Stomach smooth muscle (tissue), 2 donors: ENCODE data around the gene HPCAL1.

Experiments
- H3K27ac ChIP-seq: one replicate; pipeline ENCODE4 v1.7.0; 2013; ENCODE audit warnings: mild to moderate bottlenecking, low read length, inconsistent platforms
- H3K27me3 ChIP-seq, 2 donors: one replicate each; pipeline ENCODE4 v1.7.0; 2013; ENCODE audit warnings: low read length in 2 of 2; ENCODE audit not compliant: insufficient read depth in 2 of 2, control insufficient read depth in 1 of 2
- H3K36me3 ChIP-seq, 2 donors: one replicate each; pipeline ENCODE4 v1.7.0; 2013; ENCODE audit warnings: low read length in 2 of 2; ENCODE audit not compliant: control insufficient read depth in 2 of 2, insufficient read depth in 2 of 2
- H3K4me1 ChIP-seq: one replicate; pipeline ENCODE4 v1.7.0; 2013; ENCODE audit warnings: low read length; ENCODE audit not compliant: control insufficient read depth, insufficient read depth
- H3K4me3 ChIP-seq, 2 donors: one replicate each; pipeline ENCODE4 v1.7.0; 2013; ENCODE audit warnings: low read length in 2 of 2
- H3K9ac ChIP-seq, 2 donors: one replicate each; pipeline ENCODE4 v1.7.0; 2013; ENCODE audit warnings: low read length in 2 of 2, mild to moderate bottlenecking in 1 of 2
- H3K9me3 ChIP-seq, 2 donors: one replicate each; pipeline ENCODE4 v1.7.0; 2013; ENCODE audit warnings: low read length in 2 of 2; ENCODE audit not compliant: control insufficient read depth in 2 of 2
- donor health status: healthy.
- donor health status: Pancreatic carcinoma.

HPCAL1 gene

GRCh38 chr2:10325278-10326145, 22.8 kb downstream of the HPCAL1 start:
- peaks cover 22% of the 10 kb centered on the region for H3K4me1 ChIP-seq

GRCh38 chr2:10326151-10326616, 23.5 kb downstream of the HPCAL1 start:
- Histone ChIP-seq H3K4me1 (peaks cover 25% of the 10 kb centered on the region), H3K9ac (no peak overlapping the region), H3K9me3 (no peaks in the 10 kb centered on the region), H3K27ac (no peak overlapping the region), H3K4me3 (no peak overlapping the region), H3K27me3 (no peaks in the 10 kb centered on the region), H3K36me3 (no peaks in the 10 kb centered on the region)

More at GRCh38 chr2:10325278-10326145, 22.8 kb downstream of the HPCAL1 start:
- H3K9me3 ChIP-seq: no peaks in the 10 kb centered on the region
- no peak overlapping the region for H3K27ac ChIP-seq
- no peaks in the 10 kb centered on the region for H3K27me3 ChIP-seq
- no peak overlapping the region for H3K4me3 ChIP-seq
- no peaks in the 10 kb centered on the region for H3K36me3 ChIP-seq
- no peak overlapping the region for H3K9ac ChIP-seq

- Histone ChIP-seq H3K27ac (no peak overlapping the region), H3K9me3 (no peaks in the 10 kb centered on the region), H3K9ac (no peak overlapping the region), H3K27me3 (no peaks in the 10 kb centered on the region), H3K4me1 (peaks cover 30% of the 10 kb centered on the region), H3K4me3 (no peak overlapping the region), H3K36me3 (no peaks in the 10 kb centered on the region)
Measured at GRCh38 chr2:10326707-10327594, 24.2 kb downstream of the HPCAL1 start.

GRCh38 chr2:10327896-10328669, 25.4 kb downstream of the HPCAL1 start:
- H3K4me1 ChIP-seq: peaks cover 32% of the 10 kb centered on the region
- H3K9me3 ChIP-seq: no peaks in the 10 kb centered on the region
- no peak overlapping the region for H3K27ac ChIP-seq
- no peak overlapping the region for H3K9ac ChIP-seq
- H3K4me3 ChIP-seq: no peak overlapping the region
- H3K27me3 ChIP-seq: no peaks in the 10 kb centered on the region
- no peaks in the 10 kb centered on the region for H3K36me3 ChIP-seq

DNA sequence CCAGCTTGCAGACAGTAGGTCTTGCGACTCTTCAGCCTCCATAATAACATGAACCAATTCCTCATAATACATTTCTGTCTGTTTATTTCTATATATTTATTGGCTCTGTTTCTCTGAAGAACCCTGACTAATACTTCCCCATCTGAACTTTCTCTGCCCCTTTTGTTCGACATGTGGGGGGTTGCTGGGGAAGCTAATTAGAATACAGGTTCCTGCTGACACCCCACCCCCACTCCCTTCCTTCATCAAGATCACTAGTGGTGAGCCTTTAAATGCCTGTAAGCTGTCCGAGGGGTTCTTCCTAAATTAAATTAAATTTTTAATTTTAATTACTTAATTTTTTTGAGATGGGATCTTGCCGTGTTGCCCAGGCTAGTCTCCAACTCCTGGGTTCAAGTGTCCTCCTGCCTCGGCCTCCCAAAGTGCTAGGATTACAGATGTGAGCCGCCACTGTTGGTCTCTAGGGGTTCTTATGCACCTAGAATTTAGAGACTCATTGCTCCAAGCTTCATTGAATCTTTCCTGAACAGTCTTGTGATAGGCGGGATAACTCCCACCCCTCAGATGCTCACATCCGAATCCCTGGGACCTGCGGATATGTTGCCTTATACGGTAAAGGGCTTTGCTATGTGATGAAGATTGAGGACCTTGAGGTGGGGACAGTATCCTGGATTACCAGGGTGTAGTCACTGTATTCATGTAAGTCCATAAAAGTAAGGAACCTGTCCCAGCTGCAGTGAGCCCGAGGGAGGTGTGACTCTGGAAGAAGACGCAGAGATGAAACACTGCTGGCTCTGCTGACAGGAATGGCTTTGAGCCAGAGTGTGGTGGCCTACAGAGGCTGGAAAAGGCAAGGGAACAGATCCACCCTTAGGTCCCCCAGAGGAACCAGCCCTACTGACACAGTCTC, 26.2 kb downstream of the HPCAL1 start:
- Histone ChIP-seq H3K4me1 (peaks cover 32% of the 10 kb centered on the region), H3K9me3 (no peaks in the 10 kb centered on the region), H3K27me3 (no peaks in the 10 kb centered on the region), H3K4me3 (no peak overlapping the region), H3K9ac (no peak overlapping the region), H3K27ac (no peak overlapping the region), H3K36me3 (no peaks in the 10 kb centered on the region)

DNA sequence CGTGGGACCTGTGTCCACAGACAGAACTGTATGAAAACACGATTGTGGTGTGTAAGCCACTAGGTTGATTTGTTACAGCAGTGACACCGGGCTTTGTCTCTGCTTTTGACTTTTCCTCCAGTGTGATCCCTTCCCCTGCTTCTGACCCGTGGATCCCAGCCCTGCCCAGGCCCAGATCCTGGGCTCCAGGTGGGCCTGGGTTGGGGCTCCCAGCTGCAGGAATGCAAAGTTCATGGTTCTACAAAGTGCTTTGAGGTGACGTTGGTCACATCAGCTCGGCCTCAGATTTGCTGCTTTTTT, 26.8 kb downstream of the HPCAL1 start:
- no peaks in the 10 kb centered on the region for H3K9me3 ChIP-seq
- H3K27ac ChIP-seq: no peak overlapping the region
- no peak overlapping the region for H3K4me3 ChIP-seq
- no peaks in the 10 kb centered on the region for H3K36me3 ChIP-seq
- no peaks in the 10 kb centered on the region for H3K27me3 ChIP-seq
- peaks cover 32% of the 10 kb centered on the region for H3K4me1 ChIP-seq
- no peak overlapping the region for H3K9ac ChIP-seq

DNA sequence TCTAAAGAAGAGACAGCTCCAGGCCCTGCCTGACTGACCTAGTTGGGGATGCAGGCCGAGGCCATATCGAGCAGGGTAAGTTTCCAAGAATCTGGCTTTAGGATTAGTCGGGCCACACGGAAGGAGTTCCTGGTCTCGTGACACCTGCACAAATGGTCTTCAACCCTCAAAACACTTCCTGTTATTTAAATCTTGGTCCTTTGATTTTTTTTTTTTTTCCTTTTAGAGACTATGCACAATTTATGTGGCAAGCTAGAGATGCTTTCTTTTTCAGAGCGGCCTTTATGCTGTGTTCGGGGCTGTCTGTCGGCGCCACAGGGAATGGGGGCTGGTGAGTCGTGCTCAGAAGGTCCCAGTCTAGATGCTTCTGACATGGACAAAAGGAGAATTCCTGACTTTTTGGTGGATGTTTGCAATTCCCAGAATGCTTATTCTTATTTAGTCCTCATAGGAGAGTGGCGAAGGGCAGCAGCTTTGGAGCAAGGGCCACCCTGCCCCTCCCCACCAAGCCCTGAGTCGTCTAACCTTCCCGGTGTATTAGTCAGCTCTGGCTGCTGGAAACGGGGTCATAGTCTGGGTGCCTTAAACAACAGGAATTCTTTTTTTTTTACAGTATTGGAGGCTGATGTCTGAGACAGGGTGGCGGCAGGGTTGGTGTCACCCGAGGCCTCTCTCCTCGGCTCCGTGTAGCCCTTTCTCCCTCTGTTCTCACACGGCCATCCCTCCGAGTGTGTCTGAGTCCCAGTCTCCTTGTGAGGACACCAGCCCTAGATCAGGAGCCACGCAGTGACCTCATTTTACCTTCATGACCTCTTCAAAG, 27.4 kb downstream of the HPCAL1 start:
- H3K4me1 ChIP-seq: peaks cover 32% of the 10 kb centered on the region
- no peak overlapping the region for H3K9ac ChIP-seq
- no peaks in the 10 kb centered on the region for H3K36me3 ChIP-seq
- no peak overlapping the region for H3K4me3 ChIP-seq
- no peaks in the 10 kb centered on the region for H3K9me3 ChIP-seq
- no peak overlapping the region for H3K27ac ChIP-seq
- no peaks in the 10 kb centered on the region for H3K27me3 ChIP-seq

DNA sequence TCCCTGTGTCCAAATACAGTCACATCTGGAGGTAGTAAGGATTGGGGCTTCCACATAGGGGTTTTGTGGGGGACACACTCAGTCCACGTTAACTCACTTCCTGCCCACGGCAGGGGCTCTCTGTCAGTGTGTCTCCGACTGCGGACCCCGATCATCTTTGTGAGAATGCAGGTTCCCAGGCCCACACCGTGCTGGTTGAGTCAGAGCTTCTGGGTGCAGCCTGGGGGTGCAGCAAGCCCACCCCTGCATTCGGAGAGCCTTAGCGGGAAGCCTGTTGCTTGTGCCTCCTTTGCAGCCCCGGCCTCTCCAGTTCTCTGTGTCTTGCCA, 28.0 kb downstream of the HPCAL1 start:
- H3K9ac ChIP-seq: no peak overlapping the region

DNA sequence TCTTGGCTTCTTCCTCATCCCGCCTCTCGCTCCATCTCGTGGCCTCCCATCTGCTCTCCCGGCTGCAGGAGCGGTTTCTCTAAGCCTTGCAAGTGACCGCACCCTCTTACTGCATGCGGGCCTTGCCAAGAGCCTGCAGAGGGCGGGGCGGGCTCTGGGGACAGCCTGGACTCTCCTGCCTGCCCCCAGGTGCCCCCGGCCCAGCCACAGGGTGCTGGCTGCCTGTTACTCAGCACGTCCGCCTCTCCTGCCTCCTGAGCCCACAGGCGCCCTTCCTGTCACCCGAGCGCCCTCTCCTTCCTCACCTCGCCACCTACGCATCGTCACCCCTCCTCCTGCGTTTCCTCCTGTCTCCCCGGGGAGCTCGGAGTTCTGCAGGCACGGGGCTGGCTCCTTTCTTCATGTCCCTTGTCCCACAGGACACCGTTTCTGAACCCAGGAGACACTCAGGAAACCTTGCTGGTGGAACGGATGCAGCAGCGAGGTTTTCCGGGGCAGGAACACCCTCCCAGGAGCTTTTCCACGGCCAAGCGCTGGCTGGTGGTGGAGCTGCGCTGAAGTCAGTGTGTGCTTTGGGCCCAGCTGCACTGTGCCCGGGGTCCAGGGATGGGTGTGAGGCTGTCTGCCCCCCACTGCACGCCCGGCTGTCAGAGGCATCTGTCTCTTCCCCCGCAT, 28.5 kb downstream of the HPCAL1 start:
- Histone ChIP-seq H3K27ac (no peak overlapping the region), H3K9ac (no peak overlapping the region)

More for the DNA sequence above, 28.0 kb downstream of the HPCAL1 start:
- H3K4me3 ChIP-seq: no peak overlapping the region
- H3K27me3 ChIP-seq: no peaks in the 10 kb centered on the region
- no peaks in the 10 kb centered on the region for H3K36me3 ChIP-seq
- H3K4me1 ChIP-seq: peaks cover 32% of the 10 kb centered on the region
- H3K27ac ChIP-seq: no peak overlapping the region
- no peaks in the 10 kb centered on the region for H3K9me3 ChIP-seq

More for the DNA sequence above, 28.5 kb downstream of the HPCAL1 start:
- no peaks in the 10 kb centered on the region for H3K36me3 ChIP-seq
- peaks cover 28% of the 10 kb centered on the region for H3K4me1 ChIP-seq
- no peaks in the 10 kb centered on the region for H3K9me3 ChIP-seq
- no peaks in the 10 kb centered on the region for H3K27me3 ChIP-seq
- peak overlapping the region in 1 of 2 donors; percentile 47 for H3K4me3 ChIP-seq
